PC-3 (cell line): ENCODE data around the gene NR1H2. TPM values are rescaled to one million over a fixed set of nuclear protein-coding genes. Genes with fewer than 3 reads are reported as not detected.

Experiments
- ATAC-seq: fragments of 200-7000 bp; cut with Tn5 transposase; 2 replicates; pipeline ENCODE4 v1.9.1; 2020; ENCODE audit warnings: mild to moderate bottlenecking, moderate library complexity
- BruUV-seq: library from RNA; stranded (reverse); fragments of 400-500 nt; replicated peaks from 2 replicates; lab custom pipeline; 2021; lab: Mats Ljungman, UMichigan
- CTCF ChIA-PET: fragments of 300-600 bp; sonication (Branson Sonifier 250); formaldehyde crosslinking; loops from one replicate; lab custom pipeline; 2022; ENCODE audit warnings: antibody characterized with exemption; lab: Charles Lee
- POLR2A ChIA-PET: fragments of 300-600 bp; sonication (Branson Sonifier 250); formaldehyde crosslinking; loops from one replicate; lab custom pipeline; 2022; ENCODE audit warnings: antibody characterized with exemption; ENCODE audit not compliant: unreplicated experiment; lab: Charles Lee
- DNase-seq: peaks from one replicate; pipeline ENCODE4 v3.0.0-alpha.2; 2015
- H2AFZ ChIP-seq: fragments of 300-600 bp; sonication (generic); 2 replicates; pipeline ENCODE4 v1.6.0; 2016; ENCODE audit warnings: antibody characterized with exemption, low read length
- H3F3A ChIP-seq: fragments of 300-600 bp; sonication (generic); one replicate; pipeline ENCODE4 v1.6.0; 2017; ENCODE audit warnings: antibody characterized with exemption, low read length, control low read depth, mild to moderate bottlenecking; ENCODE audit not compliant: unreplicated experiment
- H3K27ac ChIP-seq: fragments of 300-600 bp; sonication (generic); 2 replicates; pipeline ENCODE4 v1.5.1; 2016; ENCODE audit warnings: mild to moderate bottlenecking, low read length
- H3K27me3 ChIP-seq: fragments of 300-600 bp; sonication (generic); 2 replicates; pipeline ENCODE4 v1.6.1; 2016; ENCODE audit warnings: low read length, mixed read lengths
- H3K36me3 ChIP-seq: fragments of 300-600 bp; sonication (generic); 2 replicates; pipeline ENCODE4 v1.6.1; 2016; ENCODE audit warnings: low read depth, mixed run types, low read length, mixed read lengths
- H3K4me1 ChIP-seq: fragments of 300-600 bp; sonication (generic); 2 replicates; pipeline ENCODE4 v1.5.1; 2016; ENCODE audit warnings: low read length; ENCODE audit not compliant: insufficient read depth
- H3K4me2 ChIP-seq: fragments of 300-600 bp; sonication (generic); 2 replicates; pipeline ENCODE4 v1.6.0; 2016; ENCODE audit warnings: low read length
- H3K4me3 ChIP-seq: fragments of 300-600 bp; sonication (generic); 2 replicates; pipeline ENCODE4 v1.5.1; 2016; ENCODE audit warnings: mild to moderate bottlenecking, low read length, mixed read lengths
- H3K79me2 ChIP-seq: fragments of 300-600 bp; sonication (generic); 2 replicates; pipeline ENCODE4 v1.6.1; 2017; ENCODE audit warnings: low read length, mixed read lengths
- H3K9ac ChIP-seq: fragments of 300-600 bp; sonication (generic); 2 replicates; pipeline ENCODE4 v1.6.0; 2016; ENCODE audit warnings: mild to moderate bottlenecking, low read length
- H3K9me2 ChIP-seq: fragments of 300-600 bp; sonication (generic); replicated peaks from 2 replicates; pipeline ENCODE4 v1.6.1; 2016; ENCODE audit warnings: mixed run types, low read length, mixed read lengths
- H3K9me3 ChIP-seq: fragments of 300-600 bp; sonication (generic); 2 replicates; pipeline ENCODE4 v1.6.1; 2016; ENCODE audit warnings: low read length, mixed read lengths
- H4K20me1 ChIP-seq: fragments of 300-600 bp; sonication (generic); 2 replicates; pipeline ENCODE4 v1.6.1; 2016; ENCODE audit warnings: low read length, mixed read lengths
- EZH2 ChIP-seq: fragments of 300-600 bp; sonication (generic); IDR thresholded peaks from one replicate; pipeline ENCODE4 v1.6.1; 2017; ENCODE audit warnings: antibody characterized with exemption, mild to moderate bottlenecking, low read length; ENCODE audit not compliant: unreplicated experiment
- EZH2phosphoT487 ChIP-seq: fragments of 300-600 bp; sonication (generic); IDR thresholded peaks from 2 replicates; pipeline ENCODE4 v1.6.1; 2018; ENCODE audit warnings: mild to moderate bottlenecking, antibody characterized with exemption, low read length, borderline replicate concordance
- intact Hi-C: fragments of 100-400 bp; cut with micrococcal nuclease; formaldehyde crosslinking; loops from 2 replicates; pipeline ENCODE4 v1.9.0; 2023
- total RNA-seq: library from RNA; depleted of rRNA; stranded (reverse); fragments of >200 nt; gene quantifications from 2 replicates; pipeline ENCODE4 v1.2.3, GENCODE V29; 2014
- TF ChIP-seq, protein P1 (sequence below): fragments of 300-600 bp; sonication (generic); conservative IDR thresholded peaks from 2 replicates; pipeline ENCODE4 v1.5.1; 2017; ENCODE audit warnings: antibody characterized with exemption, low read depth, mild to moderate bottlenecking, low read length

The NR1H2 gene
- total RNA-seq, 1 experiment from 2014 or later = 130 TPM

DNA sequence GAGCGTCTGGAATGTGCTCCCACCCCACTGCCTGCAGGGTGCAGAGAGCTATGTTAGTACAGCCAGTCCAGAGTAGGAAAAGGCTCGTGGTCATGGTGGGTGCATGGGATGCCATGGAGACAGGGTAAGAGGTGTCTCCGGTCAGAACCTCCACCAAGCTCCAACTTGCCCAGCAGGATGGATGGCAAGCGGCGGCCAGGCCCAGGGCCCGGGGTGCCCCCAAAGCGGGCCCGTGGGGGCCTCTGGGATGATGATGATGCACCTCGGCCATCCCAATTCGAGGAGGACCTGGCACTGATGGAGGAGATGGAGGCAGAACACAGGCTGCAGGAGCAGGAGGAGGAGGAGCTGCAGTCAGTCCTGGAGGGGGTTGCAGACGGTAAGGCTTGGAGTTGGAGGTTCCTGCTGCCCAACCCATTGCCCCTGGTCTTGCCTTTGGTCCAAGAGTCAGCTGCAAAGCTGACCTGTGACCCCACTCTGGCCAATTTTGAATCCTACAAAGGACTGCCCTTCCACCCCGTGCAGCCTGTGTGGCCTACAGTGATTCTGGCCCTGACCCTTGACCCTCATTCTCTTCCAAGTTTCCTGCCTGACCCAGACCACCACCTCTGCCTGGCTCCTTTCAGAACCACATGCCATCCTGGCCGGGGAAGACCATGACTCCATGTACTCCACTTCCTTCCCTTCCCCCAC is 22.6 kb downstream of the NR1H2 start:
- H3K4me1 ChIP-seq = no peaks in the 10 kb centered on the region
- H3F3A ChIP-seq = no peaks in the 10 kb centered on the region
- no peaks in the 10 kb centered on the region for H3K9me2 ChIP-seq
- no peak overlapping the region for H3K4me2 ChIP-seq
- ATAC-seq = no peak
- no peaks in the 10 kb centered on the region for H3K9me3 ChIP-seq
- CTCF ChIA-PET = no interaction called here
- no peak overlapping the region for H3K9ac ChIP-seq
- no peak overlapping the region for H3K27ac ChIP-seq
- POLR2A ChIA-PET = no interaction called here
- intact Hi-C loops = no loop called here
- no peak overlapping the region for H3K4me3 ChIP-seq
- no peak for TF ChIP-seq EZH2phosphoT487
- TF ChIP-seq EZH2 = no peak
- TF ChIP-seq, protein P1, sequence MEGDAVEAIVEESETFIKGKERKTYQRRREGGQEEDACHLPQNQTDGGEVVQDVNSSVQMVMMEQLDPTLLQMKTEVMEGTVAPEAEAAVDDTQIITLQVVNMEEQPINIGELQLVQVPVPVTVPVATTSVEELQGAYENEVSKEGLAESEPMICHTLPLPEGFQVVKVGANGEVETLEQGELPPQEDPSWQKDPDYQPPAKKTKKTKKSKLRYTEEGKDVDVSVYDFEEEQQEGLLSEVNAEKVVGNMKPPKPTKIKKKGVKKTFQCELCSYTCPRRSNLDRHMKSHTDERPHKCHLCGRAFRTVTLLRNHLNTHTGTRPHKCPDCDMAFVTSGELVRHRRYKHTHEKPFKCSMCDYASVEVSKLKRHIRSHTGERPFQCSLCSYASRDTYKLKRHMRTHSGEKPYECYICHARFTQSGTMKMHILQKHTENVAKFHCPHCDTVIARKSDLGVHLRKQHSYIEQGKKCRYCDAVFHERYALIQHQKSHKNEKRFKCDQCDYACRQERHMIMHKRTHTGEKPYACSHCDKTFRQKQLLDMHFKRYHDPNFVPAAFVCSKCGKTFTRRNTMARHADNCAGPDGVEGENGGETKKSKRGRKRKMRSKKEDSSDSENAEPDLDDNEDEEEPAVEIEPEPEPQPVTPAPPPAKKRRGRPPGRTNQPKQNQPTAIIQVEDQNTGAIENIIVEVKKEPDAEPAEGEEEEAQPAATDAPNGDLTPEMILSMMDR = no peak
- peaks cover 6% of the 10 kb centered on the region for H3K79me2 ChIP-seq
- H3K27me3 ChIP-seq = no peaks in the 10 kb centered on the region
- no peak overlapping the region for H2AFZ ChIP-seq
- DNase-seq = no peak
- BruUV-seq = no TSS peak
- peaks cover 16% of the 10 kb centered on the region; the same call in 1 of the 2 replicates for H3K36me3 ChIP-seq
- H4K20me1 ChIP-seq = no peaks in the 10 kb centered on the region

DNA sequence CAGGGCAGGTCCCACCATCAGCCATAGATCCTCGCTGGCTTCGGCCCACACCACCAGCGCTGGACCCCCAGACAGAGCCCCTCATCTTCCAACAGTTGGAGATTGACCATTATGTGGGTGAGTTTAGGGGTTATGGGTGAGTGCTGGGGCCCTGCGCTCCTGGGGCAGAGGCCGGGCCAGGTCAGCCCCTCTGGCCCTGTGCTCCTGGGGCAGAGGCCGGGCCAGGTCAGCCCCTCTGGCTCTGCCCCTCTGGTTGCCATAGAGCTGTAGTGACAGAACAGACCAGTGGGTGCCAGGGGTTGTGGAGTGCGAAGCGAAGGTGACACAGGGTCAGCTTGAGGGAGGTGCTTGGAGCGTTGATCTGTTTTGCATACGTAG is 23.1 kb downstream of the NR1H2 start:
- POLR2A ChIA-PET = no interaction called here
- intact Hi-C loops = no loop called here

More for the DNA sequence above, 23.1 kb downstream of the NR1H2 start:
- no peak for DNase-seq
- ATAC-seq = no peak
- no peak overlapping the region for H2AFZ ChIP-seq
- CTCF ChIA-PET = no interaction called here
- no TSS peak for BruUV-seq
- no peaks in the 10 kb centered on the region for H3K27me3 ChIP-seq
- H3K9me2 ChIP-seq = no peaks in the 10 kb centered on the region
- H3K4me3 ChIP-seq = no peak overlapping the region
- H3F3A ChIP-seq = no peaks in the 10 kb centered on the region
- H3K4me2 ChIP-seq = no peak overlapping the region
- TF ChIP-seq, protein P1 = no peak
- no peak for TF ChIP-seq EZH2
- no peak for TF ChIP-seq EZH2phosphoT487
- H3K27ac ChIP-seq = no peak overlapping the region
- H3K9ac ChIP-seq = no peak overlapping the region
- 0 out of 2 replicates have a peak, but pooled peaks cover 3% of the 10 kb centered on the region for H3K79me2 ChIP-seq
- H4K20me1 ChIP-seq = no peaks in the 10 kb centered on the region
- H3K4me1 ChIP-seq = no peaks in the 10 kb centered on the region
- H3K36me3 ChIP-seq = peaks cover 15% of the 10 kb centered on the region
- H3K9me3 ChIP-seq = no peaks in the 10 kb centered on the region
